GM12891 (cell line): ENCODE data around the gene C6orf136.
A peak's percentile ranks its signal among the peaks of the same experiment; 100 is the strongest.

ENCODE experiments used
- POLR2A ChIP-seq: IDR thresholded peaks from 2 replicates; pipeline ENCODE4 v1.6.1; 2011; ENCODE audit warnings: low read depth, low read length, control low read depth
- POLR2AphosphoS5 ChIP-seq: IDR thresholded peaks from 2 replicates; pipeline ENCODE4 v1.6.1; 2011; ENCODE audit warnings: low read depth, low read length, control low read depth
- POU2F2 ChIP-seq: IDR thresholded peaks from 2 replicates; pipeline ENCODE4 v1.6.1; 2011; ENCODE audit warnings: low read depth, mild to moderate bottlenecking, control low read depth, low read length, moderate library complexity
- TAF1 ChIP-seq: IDR thresholded peaks from 2 replicates; pipeline ENCODE4 v1.6.1; 2011; ENCODE audit warnings: low read depth, low read length, control low read depth

DNA sequence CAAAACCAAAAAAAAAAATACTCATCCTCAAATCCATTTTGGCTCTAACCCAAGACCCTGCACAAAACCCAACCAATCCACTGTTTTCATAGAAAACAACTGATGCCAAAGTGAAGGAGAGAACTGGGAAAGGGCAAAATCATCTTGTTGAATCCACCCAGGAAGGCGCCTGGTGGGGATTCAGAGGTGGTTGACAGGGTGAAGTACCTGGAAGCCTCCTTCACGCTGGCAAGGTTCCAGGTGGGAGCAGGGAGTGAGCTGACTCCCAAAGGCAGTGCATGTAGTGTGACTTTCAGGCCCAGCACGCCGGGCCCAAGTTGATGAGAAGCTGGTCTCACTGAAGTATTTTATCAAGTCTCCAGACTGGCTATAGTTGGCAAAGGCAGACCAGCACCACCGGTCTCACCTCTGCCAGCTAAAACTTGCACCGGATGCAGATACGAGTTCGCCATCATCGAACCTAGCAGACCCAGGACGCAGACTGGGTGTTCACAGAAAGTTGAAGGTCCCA is 46.4 kb upstream of the C6orf136 start:
- TF ChIP-seq POLR2A (no peak), TAF1 (no peak), POU2F2 (no peak), POLR2AphosphoS5 (peak; percentile 22; the same call in 1 of the 2 replicates)
